ENCODE data around the gene C2orf68. TPM values are rescaled to one million over a fixed set of nuclear protein-coding genes. Genes with fewer than 3 reads are reported as not detected.
A peak's percentile ranks its signal among the peaks of the same experiment; 100 is the strongest.

The C2orf68 gene
- total and polyA plus RNA-seq, 2 of the 8 experiments (the other 6 are each of a cell fraction or from before 2014, with no cell fraction given) = 46.3 to 49.4 TPM

- TF ChIP-seq BACH1 (IDR thresholded peaks at IDR 0.05; ENCODE audit: low read length) (no peak), JUND (IDR thresholded peaks at IDR 0.05; ENCODE audit: low read length) (no peak), SAP30 (IDR thresholded peaks at IDR 0.05; ENCODE audit: insufficient read depth, insufficient replicate concordance, low read length) (peak; percentile 91), USF2 (IDR thresholded peaks at IDR 0.05; ENCODE audit: low read length) (peak; percentile 86), RBBP5 (IDR thresholded peaks at IDR 0.05; ENCODE audit: borderline replicate concordance, low read depth, low read length) (peak; percentile 56; the same call in 1 of the 2 replicates), NRF1 (IDR thresholded peaks at IDR 0.05; ENCODE audit: low read depth, low read length) (no peak), TAF1 (IDR thresholded peaks at IDR 0.05; ENCODE audit: low read depth, low read length) (peak; percentile 81), EZH2 (IDR thresholded peaks at IDR 0.05; ENCODE audit: low read depth, low read length, severe bottlenecking) (no peak), JUN (IDR thresholded peaks at IDR 0.05; ENCODE audit: low read depth, low read length) (no peak), SP1 (IDR thresholded peaks at IDR 0.05; ENCODE audit: low read depth, low read length) (peak; percentile 92), BRCA1 (IDR thresholded peaks at IDR 0.05; ENCODE audit: low read depth, low read length) (no peak), NANOG (IDR thresholded peaks at IDR 0.05; ENCODE audit: insufficient read depth, low read depth, low read length, poor library complexity, severe bottlenecking) (no peak), CHD2 (IDR thresholded peaks at IDR 0.05; ENCODE audit: low read length) (peak; percentile 75), POLR2A (IDR thresholded peaks at IDR 0.05; ENCODE audit: control extremely low read depth in 1 of 2, low read depth in 2 of 2, low read length in 2 of 2) (peak; percentile 78 to 84), MAX (IDR thresholded peaks at IDR 0.05) (peak; percentile 44), TEAD4 (IDR thresholded peaks at IDR 0.05; ENCODE audit: low read depth, low read length) (no peak), HDAC6 (IDR thresholded peaks at IDR 0.05; ENCODE audit: low read depth, low read length) (no peak), MAFK (IDR thresholded peaks at IDR 0.05; ENCODE audit: low read depth, low read length) (no peak), RAD21 (IDR thresholded peaks at IDR 0.05 in 1 of 2, conservative IDR thresholded peaks at IDR 0.05 in 1 of 2; ENCODE audit: low read depth in 2 of 2, low read length in 2 of 2) (no peak), YY1 (IDR thresholded peaks at IDR 0.05; ENCODE audit: low read depth, low read length) (peak; percentile 90), CHD1 (IDR thresholded peaks at IDR 0.05; ENCODE audit: low read depth, low read length) (no peak), SRF (IDR thresholded peaks at IDR 0.05; ENCODE audit: low read depth, low read length) (no peak), RXRA (IDR thresholded peaks at IDR 0.05; ENCODE audit: insufficient read depth, low read depth, low read length) (no peak), EGR1 (IDR thresholded peaks at IDR 0.05; ENCODE audit: borderline replicate concordance, low read depth, low read length) (no peak), CBX5 (IDR thresholded peaks at IDR 0.05; ENCODE audit: low read depth, low read length) (no peak)
These were observed 16.4 kb downstream of the C2orf68 start, which contains the start of gene RNF181 (continued) for GRCh38 chr2:85595301-85596025.
